Osteocyte (in vitro differentiated cells): ENCODE results near the gene SNAPC1. TPM values are rescaled to one million over a fixed set of nuclear protein-coding genes. Genes with fewer than 3 reads are reported as not detected.

ENCODE experiments used
- DNase-seq: peaks from one replicate; pipeline ENCODE4 v3.0.0; 2021; ENCODE audit warnings: mixed read lengths; ENCODE audit not compliant: unreplicated experiment; ENCODE audit errors: extremely low spot score
- H3K27ac Mint-ChIP-seq: one replicate; pipeline ENCODE4 v1.8.0; 2021; ENCODE audit warnings: mild to moderate bottlenecking, mixed read lengths; ENCODE audit not compliant: unreplicated experiment
- H3K27me3 Mint-ChIP-seq: one replicate; pipeline ENCODE4 v1.8.0; 2021; ENCODE audit warnings: mixed read lengths; ENCODE audit not compliant: unreplicated experiment
- H3K36me3 Mint-ChIP-seq: one replicate; pipeline ENCODE4 v1.8.0; 2021; ENCODE audit warnings: mixed read lengths; ENCODE audit not compliant: unreplicated experiment
- H3K4me1 Mint-ChIP-seq: one replicate; pipeline ENCODE4 v1.8.0; 2021; ENCODE audit warnings: mixed read lengths; ENCODE audit not compliant: unreplicated experiment
- H3K4me3 Mint-ChIP-seq: one replicate; pipeline ENCODE4 v1.8.0; 2021; ENCODE audit warnings: mild to moderate bottlenecking, moderate library complexity, mixed read lengths; ENCODE audit not compliant: unreplicated experiment
- H3K9me3 Mint-ChIP-seq: one replicate; pipeline ENCODE4 v1.8.0; 2021; ENCODE audit warnings: mixed read lengths; ENCODE audit not compliant: unreplicated experiment
- total RNA-seq: library from RNA; stranded (reverse); gene quantifications from 2 replicates; pipeline ENCODE4 v1.2.1, GENCODE V29; 2021
- TF ChIP-seq, protein P1 (sequence below): fragments of 200-600 bp; sonication (generic); IDR thresholded peaks from 2 replicates; pipeline ENCODE4 v1.5.0; 2021; ENCODE audit warnings: antibody characterized with exemption, mild to moderate bottlenecking, moderate library complexity

Gene SNAPC1
- total RNA-seq, 1 donor from 2014 or later = 9.1 TPM

DNA sequence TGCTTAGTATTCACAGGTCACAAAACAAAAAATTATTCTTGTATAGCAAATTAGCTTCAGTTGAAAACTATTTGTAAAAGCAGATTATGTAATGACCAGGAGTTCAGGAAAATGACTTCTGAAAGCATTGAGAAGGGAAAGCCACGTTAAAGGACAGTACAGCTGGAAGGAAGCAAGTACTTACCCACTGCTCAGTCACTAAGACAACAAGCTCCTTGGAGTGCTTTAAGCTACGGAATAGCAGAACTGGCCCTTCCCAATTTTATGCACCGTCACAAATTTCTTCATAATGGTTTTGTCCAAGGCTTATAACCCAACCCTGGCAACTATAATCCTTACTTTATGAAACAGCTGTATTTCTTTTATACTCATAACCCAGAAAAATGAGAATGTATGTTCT, 13.0 kb upstream of the SNAPC1 start:
- no peak for DNase-seq
- no peak overlapping the region for H3K4me3 Mint-ChIP-seq
- peak overlapping the region; percentile 78 for H3K27ac Mint-ChIP-seq
- H3K36me3 Mint-ChIP-seq = peaks cover 55% of the 10 kb centered on the region
- no peaks in the 10 kb centered on the region for H3K27me3 Mint-ChIP-seq
- TF ChIP-seq, protein P1, sequence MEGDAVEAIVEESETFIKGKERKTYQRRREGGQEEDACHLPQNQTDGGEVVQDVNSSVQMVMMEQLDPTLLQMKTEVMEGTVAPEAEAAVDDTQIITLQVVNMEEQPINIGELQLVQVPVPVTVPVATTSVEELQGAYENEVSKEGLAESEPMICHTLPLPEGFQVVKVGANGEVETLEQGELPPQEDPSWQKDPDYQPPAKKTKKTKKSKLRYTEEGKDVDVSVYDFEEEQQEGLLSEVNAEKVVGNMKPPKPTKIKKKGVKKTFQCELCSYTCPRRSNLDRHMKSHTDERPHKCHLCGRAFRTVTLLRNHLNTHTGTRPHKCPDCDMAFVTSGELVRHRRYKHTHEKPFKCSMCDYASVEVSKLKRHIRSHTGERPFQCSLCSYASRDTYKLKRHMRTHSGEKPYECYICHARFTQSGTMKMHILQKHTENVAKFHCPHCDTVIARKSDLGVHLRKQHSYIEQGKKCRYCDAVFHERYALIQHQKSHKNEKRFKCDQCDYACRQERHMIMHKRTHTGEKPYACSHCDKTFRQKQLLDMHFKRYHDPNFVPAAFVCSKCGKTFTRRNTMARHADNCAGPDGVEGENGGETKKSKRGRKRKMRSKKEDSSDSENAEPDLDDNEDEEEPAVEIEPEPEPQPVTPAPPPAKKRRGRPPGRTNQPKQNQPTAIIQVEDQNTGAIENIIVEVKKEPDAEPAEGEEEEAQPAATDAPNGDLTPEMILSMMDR = no peak
- no peaks in the 10 kb centered on the region for H3K9me3 Mint-ChIP-seq
- H3K4me1 Mint-ChIP-seq = peaks cover 49% of the 10 kb centered on the region

- H3K36me3 Mint-ChIP-seq = peaks cover 55% of the 10 kb centered on the region
- H3K4me3 Mint-ChIP-seq = no peak overlapping the region
- peaks cover 55% of the 10 kb centered on the region for H3K4me1 Mint-ChIP-seq
- no peak for DNase-seq
- no peaks in the 10 kb centered on the region for H3K27me3 Mint-ChIP-seq
- H3K27ac Mint-ChIP-seq = peak overlapping the region; percentile 18
- peaks cover 4% of the 10 kb centered on the region for H3K9me3 Mint-ChIP-seq
- TF ChIP-seq, protein P1 = no peak
These were observed 12.4 kb upstream of the SNAPC1 start for GRCh38 chr14:61749867-61750266.

- H3K36me3 Mint-ChIP-seq = peaks cover 46% of the 10 kb centered on the region
- peaks cover 61% of the 10 kb centered on the region for H3K4me1 Mint-ChIP-seq
- TF ChIP-seq, protein P1 = no peak
- peaks cover 6% of the 10 kb centered on the region for H3K9me3 Mint-ChIP-seq
- H3K4me3 Mint-ChIP-seq = no peak overlapping the region
- H3K27ac Mint-ChIP-seq = peak overlapping the region; percentile 27
- DNase-seq = no peak
- H3K27me3 Mint-ChIP-seq = no peaks in the 10 kb centered on the region
These were observed 11.3 kb upstream of the SNAPC1 start for GRCh38 chr14:61750708-61751474.

- H3K36me3 Mint-ChIP-seq = peaks cover 41% of the 10 kb centered on the region
- no peak overlapping the region for H3K4me3 Mint-ChIP-seq
- peaks cover 6% of the 10 kb centered on the region for H3K9me3 Mint-ChIP-seq
- TF ChIP-seq, protein P1 = no peak
- H3K4me1 Mint-ChIP-seq = peaks cover 61% of the 10 kb centered on the region
- peak overlapping the region; percentile 29 for H3K27ac Mint-ChIP-seq
- no peak for DNase-seq
- H3K27me3 Mint-ChIP-seq = no peaks in the 10 kb centered on the region
These were observed 10.7 kb upstream of the SNAPC1 start for GRCh38 chr14:61751475-61751989.

GRCh38 chr14:61752626-61753025, 9.6 kb upstream of the SNAPC1 start:
- Mint-ChIP-seq H3K36me3 (peaks cover 31% of the 10 kb centered on the region), H3K9me3 (peaks cover 6% of the 10 kb centered on the region), H3K4me1 (peaks cover 55% of the 10 kb centered on the region), H3K27ac (peak overlapping the region; percentile 35), H3K27me3 (no peaks in the 10 kb centered on the region), H3K4me3 (no peak overlapping the region)
- no peak for DNase-seq
- TF ChIP-seq, protein P1 = no peak
